ENCODE data around the gene PCBP1. TPM values are rescaled to one million over a fixed set of nuclear protein-coding genes. Genes with fewer than 3 reads are reported as not detected.
"Not testable (repeated sequence)": the region's sequence is repeated elsewhere in the genome, so short reads cannot be mapped to it uniquely, and the experiment has no call there.

Gene PCBP1
- total RNA-seq, 4 donors from 2014 or later: 200 to 256 (median 209) TPM

GRCh38 chr2:70099270-70099669, 12.0 kb downstream of the PCBP1 start:
- no peak for ATAC-seq (ENCODE audit: low FRiP score)
- TF ChIP-seq CTCF (IDR thresholded peaks at IDR 0.05): no peak

GRCh38 chr2:70101174-70101573, 13.9 kb downstream of the PCBP1 start:
- no peak for TF ChIP-seq CTCF (IDR thresholded peaks at IDR 0.05)
- ATAC-seq (ENCODE audit: low FRiP score) (no peak), DNase-seq (ENCODE audit: low spot score) (no peak)

More at GRCh38 chr2:70099270-70099669, 12.0 kb downstream of the PCBP1 start:
- no peak for DNase-seq (ENCODE audit: low spot score)

GRCh38 chr2:70101686-70102085, 14.4 kb downstream of the PCBP1 start:
- not testable (repeated sequence) for DNase-seq (ENCODE audit: low spot score); ATAC-seq (ENCODE audit: low FRiP score)

GRCh38 chr2:70102323-70102905, 15.1 kb downstream of the PCBP1 start:
- not testable (repeated sequence) for DNase-seq (ENCODE audit: low spot score); ATAC-seq (ENCODE audit: low FRiP score)

- DNase-seq (ENCODE audit: low spot score): no peak
- ATAC-seq (ENCODE audit: low FRiP score): no peak
- TF ChIP-seq CTCF (IDR thresholded peaks at IDR 0.05): no peak
Observed at GRCh38 chr2:70103531-70104061, 16.3 kb downstream of the PCBP1 start.

- no peak for DNase-seq (ENCODE audit: low spot score)
Observed at GRCh38 chr2:70104231-70105111, 17.2 kb downstream of the PCBP1 start.

GRCh38 chr2:70106138-70106537, 18.9 kb downstream of the PCBP1 start:
- not testable (repeated sequence) for ATAC-seq (ENCODE audit: low FRiP score); DNase-seq (ENCODE audit: low spot score)

More at GRCh38 chr2:70104231-70105111, 17.2 kb downstream of the PCBP1 start:
- no peak for TF ChIP-seq CTCF (IDR thresholded peaks at IDR 0.05)
- no peak for ATAC-seq (ENCODE audit: low FRiP score)

GRCh38 chr2:70110397-70110796, 23.1 kb downstream of the PCBP1 start:
- not testable (repeated sequence) for DNase-seq (ENCODE audit: low spot score); ATAC-seq (ENCODE audit: low FRiP score)
